Lung (tissue), 12 donors: ENCODE measurements around the gene CDH24. TPM values are rescaled to one million over a fixed set of nuclear protein-coding genes. Genes with fewer than 3 reads are reported as not detected.

Experiments used
- ATAC-seq: fragments of 200-7000 bp; cut with Tn5 transposase; one replicate; pipeline ENCODE4 v1.9.1; 2020; ENCODE audit warnings: moderate number of reproducible peaks; ENCODE audit not compliant: insufficient read depth, low FRiP score
- DNase-seq, 3 donors: peaks; one replicate each; pipeline ENCODE4 v3.0.0-alpha.2; 2013 to 2017
- H3K27ac ChIP-seq, 2 donors: one replicate each; pipeline ENCODE4 v1.5.1; 2013; ENCODE audit warnings: mild to moderate bottlenecking in 2 of 2, moderate library complexity in 2 of 2, control low read depth in 1 of 2, inconsistent platforms in 1 of 2, low read depth in 1 of 2, low read length in 1 of 2
- H3K27me3 ChIP-seq, 3 donors: one replicate each; pipeline ENCODE4 v1.5.1; 2013; ENCODE audit warnings: low read length in 2 of 3; ENCODE audit not compliant: control insufficient read depth in 3 of 3, insufficient read depth in 3 of 3
- H3K36me3 ChIP-seq, 4 donors: one replicate each; pipeline ENCODE4 v1.5.1; 2013; ENCODE audit warnings: low read length in 4 of 4, mild to moderate bottlenecking in 1 of 4, moderate library complexity in 1 of 4; ENCODE audit not compliant: control insufficient read depth in 4 of 4, insufficient read depth in 4 of 4
- H3K4me1 ChIP-seq, 5 donors: one replicate each; pipeline ENCODE4 v1.5.1; 2013; ENCODE audit warnings: low read length in 5 of 5, mild to moderate bottlenecking in 2 of 5, moderate library complexity in 1 of 5; ENCODE audit not compliant: control insufficient read depth in 5 of 5, insufficient read depth in 5 of 5
- H3K4me3 ChIP-seq: one replicate; pipeline ENCODE4 v1.5.1; 2013; ENCODE audit warnings: mild to moderate bottlenecking, control low read depth, moderate library complexity
- H3K9ac ChIP-seq, 2 donors: one replicate each; pipeline ENCODE4 v1.5.1; 2013; ENCODE audit warnings: low read length in 2 of 2, control low read depth in 1 of 2; ENCODE audit not compliant: insufficient read depth in 1 of 2
- H3K9me3 ChIP-seq, 4 donors: one replicate each; pipeline ENCODE4 v1.5.1; 2013; ENCODE audit warnings: low read length in 3 of 4, mild to moderate bottlenecking in 1 of 4, moderate library complexity in 1 of 4; ENCODE audit not compliant: control insufficient read depth in 4 of 4, insufficient read depth in 3 of 4
- WGBS, 2 donors: extraction: QIAGEN DNeasy Blood & Tissue Kit; methylation state at CpG; one replicate each; pipeline ENCODE4 v1.1.7; 2013; 5-methylcytosine and 5-hydroxymethylcytosine counted together
- polyA plus RNA-seq, 2 donors: library from polyadenylated mRNA; stranded (reverse); fragments of 200-250 nt; gene quantifications; one replicate each; pipeline ENCODE4 v1.2.1, GENCODE V29; 2013
- total RNA-seq, 2 donors: library from RNA; depleted of rRNA in 1 of 2; stranded (reverse); fragments of >200 nt in 1 of 2; gene quantifications; one replicate each; pipeline ENCODE4 v1.2.1, GENCODE V29; 2014 to 2021
- TF ChIP-seq, protein P1 (sequence below): IDR thresholded peaks from 2 replicates; pipeline ENCODE4 v1.5.1; 2012; ENCODE audit warnings: mild to moderate bottlenecking; ENCODE audit errors: control extremely low read depth, extremely low read depth
- donor health status: control.
- donor health status: control.
- donor health status: Bipolar disorder and iron deficiency.
- donor health status: healthy.
- donor health status: DM: yes; HTN: yes; CAD: no.

The CDH24 gene
- total and polyA plus RNA-seq, 4 donors: 2.0 to 4.8 (median 4.4) TPM

DNA sequence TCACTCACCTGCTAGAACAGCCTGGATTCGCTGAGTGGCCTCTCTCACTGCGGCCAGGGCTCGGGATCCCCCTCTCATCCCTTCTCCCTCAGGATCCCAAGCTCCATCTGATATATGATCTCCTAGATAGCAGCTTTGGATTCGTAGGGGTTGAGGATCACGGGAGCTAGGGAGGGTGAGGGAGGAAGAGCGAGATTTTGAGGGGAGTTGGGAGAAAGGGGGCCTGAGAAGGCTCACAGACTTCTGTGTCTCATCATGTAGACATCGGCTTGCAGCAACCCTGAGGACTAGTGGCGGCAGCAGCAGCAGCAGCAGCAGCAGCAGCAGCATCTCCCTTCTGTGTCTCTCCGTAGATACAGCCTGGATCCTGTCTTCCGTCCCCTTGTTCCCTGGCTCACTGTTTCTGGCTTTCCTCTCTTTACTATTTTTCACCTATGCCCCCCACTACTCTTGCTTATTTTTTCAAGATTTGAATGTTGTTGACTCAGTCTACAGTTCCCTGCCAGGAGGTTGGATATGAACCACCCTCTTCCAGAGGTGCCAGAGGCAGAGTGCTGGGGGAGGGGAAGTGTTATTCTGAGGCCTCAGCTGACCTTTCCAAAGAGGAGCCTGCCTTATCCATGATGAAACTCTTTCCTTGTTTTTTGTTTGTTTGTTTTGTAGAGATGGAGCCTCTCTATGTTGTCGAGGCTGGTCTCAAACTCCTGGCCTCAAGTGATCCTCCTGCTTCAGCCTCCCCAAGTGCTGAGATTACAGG lies 47.4 kb upstream of the CDH24 start, which contains the start of gene CIROP:
Gene CIROP (minus strand): TSS at position 399 of the 757 bp plus-strand sequence. CDS start 69 bp downstream, at position 330.
- 78 to 87% methylated on average over 11 of the region's 11 CpGs for WGBS, 2 donors
- Histone ChIP-seq H3K27me3 (peaks cover 0 to 1% (median 0%) of the 10 kb centered on the region in 3 donors), H3K36me3 (no peaks in the 10 kb centered on the region), H3K9me3 (no peaks in the 10 kb centered on the region), H3K4me1 (peaks cover 0 to 9% (median 0%) of the 10 kb centered on the region in 5 donors), H3K27ac (no peak within 1 kb of the TSS), H3K4me3 (no peak within 1 kb of the TSS), H3K9ac (peak within 1 kb of the TSS in 1 of 2 donors; percentile 28)
- ATAC-seq: no peak
- DNase-seq: no peak
- TF ChIP-seq, protein P1, sequence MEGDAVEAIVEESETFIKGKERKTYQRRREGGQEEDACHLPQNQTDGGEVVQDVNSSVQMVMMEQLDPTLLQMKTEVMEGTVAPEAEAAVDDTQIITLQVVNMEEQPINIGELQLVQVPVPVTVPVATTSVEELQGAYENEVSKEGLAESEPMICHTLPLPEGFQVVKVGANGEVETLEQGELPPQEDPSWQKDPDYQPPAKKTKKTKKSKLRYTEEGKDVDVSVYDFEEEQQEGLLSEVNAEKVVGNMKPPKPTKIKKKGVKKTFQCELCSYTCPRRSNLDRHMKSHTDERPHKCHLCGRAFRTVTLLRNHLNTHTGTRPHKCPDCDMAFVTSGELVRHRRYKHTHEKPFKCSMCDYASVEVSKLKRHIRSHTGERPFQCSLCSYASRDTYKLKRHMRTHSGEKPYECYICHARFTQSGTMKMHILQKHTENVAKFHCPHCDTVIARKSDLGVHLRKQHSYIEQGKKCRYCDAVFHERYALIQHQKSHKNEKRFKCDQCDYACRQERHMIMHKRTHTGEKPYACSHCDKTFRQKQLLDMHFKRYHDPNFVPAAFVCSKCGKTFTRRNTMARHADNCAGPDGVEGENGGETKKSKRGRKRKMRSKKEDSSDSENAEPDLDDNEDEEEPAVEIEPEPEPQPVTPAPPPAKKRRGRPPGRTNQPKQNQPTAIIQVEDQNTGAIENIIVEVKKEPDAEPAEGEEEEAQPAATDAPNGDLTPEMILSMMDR: no peak

DNA sequence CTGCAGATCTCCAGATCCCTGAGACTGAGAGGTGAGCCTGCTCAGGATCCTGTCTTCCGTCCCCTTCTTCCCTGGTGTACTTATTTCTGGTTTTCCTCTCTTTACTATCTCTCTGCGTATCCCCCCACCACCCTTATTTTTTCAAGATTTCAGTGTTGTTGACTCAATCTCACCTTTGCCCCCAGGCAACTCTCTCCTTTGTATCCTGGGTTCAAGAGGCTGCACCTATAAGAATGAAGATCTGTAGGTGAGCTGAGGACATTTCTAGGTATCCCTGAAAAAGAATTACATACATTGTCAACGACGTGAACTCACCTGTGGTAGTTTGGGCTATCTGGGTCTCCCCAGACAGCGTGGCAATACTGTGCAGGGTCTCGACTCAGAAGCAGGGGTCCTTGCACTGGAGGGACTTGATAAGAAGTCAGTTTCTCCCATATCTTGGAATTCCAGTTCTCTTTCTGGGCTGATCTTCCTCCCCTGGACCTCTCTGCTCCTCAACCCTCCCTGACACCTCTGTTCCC lies 46.8 kb upstream of the CDH24 start:
- TF ChIP-seq, protein P1: no peak
- no peak for ATAC-seq
- 87 to 93% methylated on average over 6 of the region's 6 CpGs for WGBS, 2 donors

DNA sequence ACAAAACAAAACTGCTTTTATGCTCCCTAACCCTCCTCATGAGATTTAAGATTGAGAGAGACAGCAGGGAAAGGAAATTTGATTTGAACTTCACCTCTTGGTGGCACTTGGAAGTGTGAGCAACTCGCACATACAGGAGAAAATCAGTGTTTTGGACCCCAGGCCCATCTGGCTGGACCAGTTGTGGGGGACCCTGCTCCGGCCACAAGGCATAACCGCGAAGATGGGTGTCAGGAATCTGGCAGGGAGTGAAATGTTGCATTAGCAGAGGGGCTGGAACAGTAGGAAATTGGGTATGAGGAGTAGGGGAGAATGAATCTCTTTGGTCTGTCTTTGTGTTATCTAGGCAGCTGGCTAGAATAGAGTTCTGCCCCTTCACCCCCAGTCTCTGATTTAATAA lies 46.3 kb upstream of the CDH24 start:
- H3K4me3 ChIP-seq: no peak overlapping the region
- H3K27me3 ChIP-seq: no peaks in the 10 kb centered on the region
- H3K9me3 ChIP-seq: no peaks in the 10 kb centered on the region
- TF ChIP-seq, protein P1: no peak
- peaks cover 0 to 6% (median 3%) of the 10 kb centered on the region in 4 donors for H3K36me3 ChIP-seq
- WGBS, 2 donors: 85 to 90% methylated on average over 4 of the region's 4 CpGs
- no peak for DNase-seq
- H3K27ac ChIP-seq: no peak overlapping the region
- peaks cover 0 to 9% (median 0%) of the 10 kb centered on the region in 5 donors for H3K4me1 ChIP-seq
- no peak overlapping the region for H3K9ac ChIP-seq
- ATAC-seq: no peak

More for the DNA sequence above, 46.8 kb upstream of the CDH24 start:
- Histone ChIP-seq H3K9ac (peak overlapping the region in 1 of 2 donors; percentile 28), H3K27ac (no peak overlapping the region), H3K9me3 (no peaks in the 10 kb centered on the region), H3K4me1 (peaks cover 0 to 9% (median 0%) of the 10 kb centered on the region in 5 donors), H3K36me3 (peaks cover 0 to 2% (median 2%) of the 10 kb centered on the region in 4 donors), H3K4me3 (no peak overlapping the region), H3K27me3 (no peaks in the 10 kb centered on the region)
- DNase-seq: no peak
